ENCODE data around the gene NR2F2.

NR2F2 gene

GRCh38 chr15:96330450-96331143, at the start of gene NR2F2:
Gene NR2F2 (plus strand): TSS chr15:96330700. CDS start chr15:96332106, 1,406 bp downstream.
- peaks cover 90% of the 10 kb centered on the region for H3K27me3 Mint-ChIP-seq
- peak within 1 kb of the TSS; percentile 71 for H3K4me3 Mint-ChIP-seq
- peak; percentile 20 for ATAC-seq
- H3K9me3 Mint-ChIP-seq = peaks cover 6% of the 10 kb centered on the region
- H3K4me1 Mint-ChIP-seq = peaks cover 24% of the 10 kb centered on the region
- no peaks in the 10 kb centered on the region for H3K36me3 Mint-ChIP-seq
- H3K27ac Mint-ChIP-seq = no peak within 1 kb of the TSS

- H3K36me3 Mint-ChIP-seq = no peaks in the 10 kb centered on the region
- no peak for ATAC-seq
- no peaks in the 10 kb centered on the region for H3K27me3 Mint-ChIP-seq
- H3K27ac Mint-ChIP-seq = no peak overlapping the region
- peaks cover 11% of the 10 kb centered on the region for H3K9me3 Mint-ChIP-seq
- H3K4me3 Mint-ChIP-seq = no peak overlapping the region
- no peaks in the 10 kb centered on the region for H3K4me1 Mint-ChIP-seq
Observed at GRCh38 chr15:96285305-96285704, 45.2 kb upstream of the NR2F2 start.

DNA sequence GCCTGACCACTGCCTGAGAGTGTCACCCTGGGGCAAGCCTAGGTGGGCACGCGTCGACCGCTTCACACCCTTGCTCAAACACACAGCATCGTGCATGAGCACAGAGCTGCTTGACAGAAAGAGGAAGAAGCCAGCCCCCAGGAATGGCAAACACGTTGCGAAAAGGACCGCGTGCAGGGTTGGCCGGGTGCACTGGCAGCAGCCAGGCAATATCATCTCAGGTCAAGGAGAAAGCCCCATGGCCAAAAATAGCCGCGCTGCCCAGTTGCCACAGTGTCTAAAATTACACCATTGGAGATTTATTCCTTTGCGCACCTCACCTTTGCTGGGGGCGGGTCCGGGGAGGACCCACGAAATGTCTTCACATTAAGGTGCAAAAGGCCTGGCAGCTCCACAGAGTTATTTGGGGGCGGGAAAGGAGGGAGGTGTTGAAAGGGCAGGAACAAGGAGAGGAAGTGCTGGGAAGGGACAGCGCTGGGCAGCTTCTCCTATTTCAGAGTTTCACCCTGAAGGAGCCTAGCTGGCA, 44.7 kb upstream of the NR2F2 start:
- Mint-ChIP-seq H3K27me3 (no peaks in the 10 kb centered on the region), H3K27ac (no peak overlapping the region), H3K36me3 (no peaks in the 10 kb centered on the region), H3K9me3 (peaks cover 8% of the 10 kb centered on the region), H3K4me1 (no peaks in the 10 kb centered on the region), H3K4me3 (no peak overlapping the region)
- ATAC-seq = no peak

DNA sequence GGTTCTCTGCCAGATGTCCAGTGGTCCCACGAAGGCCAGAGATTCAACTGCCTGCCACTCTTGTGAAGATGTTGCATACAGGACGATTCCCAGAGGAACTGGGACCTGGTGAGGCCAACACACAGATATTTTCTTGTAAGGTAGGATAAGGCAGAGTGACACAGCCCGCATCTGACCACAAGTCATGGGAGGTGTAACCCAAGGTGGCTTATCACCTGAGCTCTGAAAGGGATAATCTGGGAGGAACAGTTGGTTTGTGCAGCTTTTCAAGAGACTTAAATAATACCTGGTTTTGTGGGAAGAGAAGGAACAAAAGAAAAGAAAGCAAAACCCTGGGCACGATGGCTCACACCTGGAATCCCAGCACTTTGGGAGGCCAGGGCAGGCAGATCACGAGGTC, 39.8 kb upstream of the NR2F2 start:
- no peak overlapping the region for H3K4me3 Mint-ChIP-seq
- H3K4me1 Mint-ChIP-seq = no peaks in the 10 kb centered on the region
- ATAC-seq = no peak
- no peak overlapping the region for H3K27ac Mint-ChIP-seq
- H3K9me3 Mint-ChIP-seq = no peaks in the 10 kb centered on the region
- no peaks in the 10 kb centered on the region for H3K36me3 Mint-ChIP-seq
- H3K27me3 Mint-ChIP-seq = no peaks in the 10 kb centered on the region

DNA sequence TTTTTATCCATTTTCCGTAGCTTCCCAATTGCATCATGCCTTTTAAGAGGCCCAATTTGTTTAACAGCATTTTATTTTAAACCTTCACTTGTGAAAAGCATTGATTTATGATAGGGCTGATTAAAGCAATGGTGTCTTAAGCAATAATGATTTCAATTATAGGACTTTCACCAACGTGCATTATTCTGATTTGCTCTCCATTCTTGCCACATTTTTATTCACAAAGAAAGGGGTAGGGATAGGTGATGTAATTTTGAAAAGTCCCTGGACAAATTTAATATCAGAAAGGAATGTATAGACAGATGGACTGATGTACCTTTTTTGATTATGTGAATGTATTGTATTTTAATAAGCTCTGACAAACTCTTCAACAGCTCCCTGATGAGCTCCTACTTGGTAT, 37.9 kb upstream of the NR2F2 start:
- H3K9me3 Mint-ChIP-seq = peaks cover under 1% of the 10 kb centered on the region
- no peaks in the 10 kb centered on the region for H3K4me1 Mint-ChIP-seq
- H3K27ac Mint-ChIP-seq = no peak overlapping the region
- H3K4me3 Mint-ChIP-seq = no peak overlapping the region
- ATAC-seq = no peak
- no peaks in the 10 kb centered on the region for H3K27me3 Mint-ChIP-seq
- no peaks in the 10 kb centered on the region for H3K36me3 Mint-ChIP-seq

DNA sequence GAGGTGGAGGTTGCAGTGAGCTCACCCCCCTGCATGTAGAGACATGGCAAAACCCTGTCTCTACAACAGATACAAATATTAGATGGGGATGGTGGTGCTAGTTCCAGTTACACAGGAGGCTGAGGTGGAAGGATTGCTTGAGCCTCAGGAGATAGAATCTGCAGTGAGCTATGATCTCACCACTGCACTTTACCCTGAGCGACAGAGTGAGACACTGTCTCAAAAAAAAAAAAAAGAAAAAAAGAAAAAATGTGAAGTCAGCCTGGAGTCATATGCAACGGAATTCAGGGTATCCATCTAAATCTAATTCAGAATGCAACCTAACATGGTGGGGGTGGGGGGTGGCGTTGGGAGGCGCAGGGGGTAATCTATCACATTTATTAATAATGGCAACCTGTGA, 37.1 kb upstream of the NR2F2 start:
- Mint-ChIP-seq H3K4me3 (no peak overlapping the region), H3K9me3 (peaks cover 7% of the 10 kb centered on the region), H3K27ac (no peak overlapping the region), H3K36me3 (no peaks in the 10 kb centered on the region), H3K4me1 (no peaks in the 10 kb centered on the region), H3K27me3 (no peaks in the 10 kb centered on the region)
- no peak for ATAC-seq

GRCh38 chr15:96294766-96295165, 35.7 kb upstream of the NR2F2 start:
- no peaks in the 10 kb centered on the region for H3K27me3 Mint-ChIP-seq

DNA sequence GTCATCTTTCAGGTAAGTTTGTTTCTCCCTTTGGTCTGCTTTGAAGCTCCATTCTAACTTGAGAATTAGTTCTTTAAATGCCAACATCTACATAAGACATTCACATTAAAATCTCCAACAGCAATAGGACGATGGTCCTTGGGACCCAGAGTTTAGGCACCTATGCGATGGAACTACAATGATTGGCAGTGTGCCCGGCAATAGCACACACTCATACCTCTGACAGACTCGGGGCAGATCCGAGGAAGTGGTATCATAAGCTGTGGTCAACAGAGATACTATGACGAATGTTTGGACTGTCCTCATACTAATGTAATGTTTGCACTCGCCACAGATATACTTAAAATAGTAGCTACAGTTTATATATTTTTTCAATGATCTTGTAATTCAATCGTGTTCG, 34.2 kb upstream of the NR2F2 start:
- Mint-ChIP-seq H3K27ac (no peak overlapping the region), H3K4me3 (no peak overlapping the region), H3K4me1 (no peaks in the 10 kb centered on the region), H3K9me3 (peaks cover 15% of the 10 kb centered on the region), H3K36me3 (no peaks in the 10 kb centered on the region), H3K27me3 (no peaks in the 10 kb centered on the region)
- no peak for ATAC-seq

More at GRCh38 chr15:96294766-96295165, 35.7 kb upstream of the NR2F2 start:
- Mint-ChIP-seq H3K36me3 (no peaks in the 10 kb centered on the region), H3K9me3 (peaks cover 12% of the 10 kb centered on the region), H3K27ac (no peak overlapping the region), H3K4me1 (no peaks in the 10 kb centered on the region), H3K4me3 (no peak overlapping the region)
- no peak for ATAC-seq

GRCh38 chr15:96297783-96298182, 32.7 kb upstream of the NR2F2 start:
- Mint-ChIP-seq H3K4me3 (no peak overlapping the region), H3K27me3 (no peaks in the 10 kb centered on the region)

DNA sequence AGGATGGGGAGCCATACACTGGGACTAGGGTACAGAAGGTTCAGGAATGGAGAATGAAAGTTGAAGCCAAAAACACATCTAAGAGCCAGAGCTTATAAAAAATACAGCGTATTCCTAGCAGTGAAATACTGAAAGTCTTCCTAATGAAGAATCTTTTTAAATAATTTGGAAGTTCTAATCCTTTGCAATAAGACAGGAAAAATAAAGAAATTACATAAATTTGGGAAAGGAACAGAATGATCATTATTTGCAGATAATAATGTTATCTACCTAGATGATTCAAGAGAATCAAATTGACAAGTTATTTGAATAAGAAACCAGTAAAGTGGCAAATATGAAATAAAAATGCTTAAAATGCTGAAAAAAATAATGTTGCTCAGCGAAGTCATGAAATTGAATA, 32.3 kb upstream of the NR2F2 start:
- Mint-ChIP-seq H3K4me3 (no peak overlapping the region), H3K4me1 (no peaks in the 10 kb centered on the region), H3K27me3 (no peaks in the 10 kb centered on the region), H3K36me3 (no peaks in the 10 kb centered on the region), H3K9me3 (peaks cover 15% of the 10 kb centered on the region), H3K27ac (no peak overlapping the region)
- no peak for ATAC-seq

More at GRCh38 chr15:96297783-96298182, 32.7 kb upstream of the NR2F2 start:
- ATAC-seq = no peak
- no peak overlapping the region for H3K27ac Mint-ChIP-seq
- peaks cover 15% of the 10 kb centered on the region for H3K9me3 Mint-ChIP-seq
- no peaks in the 10 kb centered on the region for H3K4me1 Mint-ChIP-seq
- H3K36me3 Mint-ChIP-seq = no peaks in the 10 kb centered on the region

GRCh38 chr15:96300836-96301235, 29.7 kb upstream of the NR2F2 start:
- no peak overlapping the region for H3K4me3 Mint-ChIP-seq
- no peaks in the 10 kb centered on the region for H3K27me3 Mint-ChIP-seq
- H3K9me3 Mint-ChIP-seq = peaks cover 15% of the 10 kb centered on the region
- no peaks in the 10 kb centered on the region for H3K4me1 Mint-ChIP-seq
- H3K36me3 Mint-ChIP-seq = no peaks in the 10 kb centered on the region
- no peak for ATAC-seq
- no peak overlapping the region for H3K27ac Mint-ChIP-seq

DNA sequence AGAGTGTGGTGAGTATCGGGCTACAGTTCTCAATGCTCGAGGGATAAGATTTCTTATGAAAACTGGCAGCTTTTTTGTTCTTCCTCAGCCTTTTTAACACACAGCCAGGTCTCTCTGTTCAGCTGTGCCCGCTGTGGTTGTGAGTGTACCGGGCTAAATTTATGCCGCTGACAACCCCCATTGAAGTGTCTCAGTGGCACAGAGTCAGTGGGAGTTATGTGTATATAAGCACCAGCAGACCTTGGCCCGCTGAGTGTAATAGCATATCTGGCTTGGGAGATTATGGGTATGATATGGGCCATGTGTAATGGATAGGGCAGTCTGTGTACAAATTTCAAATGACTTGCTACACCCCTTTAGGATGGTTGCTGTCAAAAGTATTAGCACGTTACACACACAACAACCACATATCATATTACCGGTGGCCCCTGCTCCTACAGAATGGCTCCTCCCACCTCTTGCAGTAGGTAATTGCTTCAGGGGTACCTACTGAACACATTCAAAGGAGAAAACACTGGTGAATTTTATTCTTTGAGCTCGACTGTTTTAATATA, 26.9 kb upstream of the NR2F2 start:
- no peak for ATAC-seq
- Mint-ChIP-seq H3K27ac (no peak overlapping the region), H3K27me3 (no peaks in the 10 kb centered on the region), H3K4me3 (no peak overlapping the region), H3K36me3 (no peaks in the 10 kb centered on the region), H3K9me3 (peaks cover 8% of the 10 kb centered on the region), H3K4me1 (no peaks in the 10 kb centered on the region)

- no peaks in the 10 kb centered on the region for H3K4me1 Mint-ChIP-seq
- peaks cover 3% of the 10 kb centered on the region for H3K9me3 Mint-ChIP-seq
- H3K27ac Mint-ChIP-seq = no peak overlapping the region
- no peak for ATAC-seq
- H3K27me3 Mint-ChIP-seq = no peaks in the 10 kb centered on the region
- no peak overlapping the region for H3K4me3 Mint-ChIP-seq
- no peaks in the 10 kb centered on the region for H3K36me3 Mint-ChIP-seq
Observed at GRCh38 chr15:96304839-96305238, 25.7 kb upstream of the NR2F2 start.

GRCh38 chr15:96306321-96306720, 24.2 kb upstream of the NR2F2 start:
- Mint-ChIP-seq H3K36me3 (no peaks in the 10 kb centered on the region), H3K4me1 (no peaks in the 10 kb centered on the region)

DNA sequence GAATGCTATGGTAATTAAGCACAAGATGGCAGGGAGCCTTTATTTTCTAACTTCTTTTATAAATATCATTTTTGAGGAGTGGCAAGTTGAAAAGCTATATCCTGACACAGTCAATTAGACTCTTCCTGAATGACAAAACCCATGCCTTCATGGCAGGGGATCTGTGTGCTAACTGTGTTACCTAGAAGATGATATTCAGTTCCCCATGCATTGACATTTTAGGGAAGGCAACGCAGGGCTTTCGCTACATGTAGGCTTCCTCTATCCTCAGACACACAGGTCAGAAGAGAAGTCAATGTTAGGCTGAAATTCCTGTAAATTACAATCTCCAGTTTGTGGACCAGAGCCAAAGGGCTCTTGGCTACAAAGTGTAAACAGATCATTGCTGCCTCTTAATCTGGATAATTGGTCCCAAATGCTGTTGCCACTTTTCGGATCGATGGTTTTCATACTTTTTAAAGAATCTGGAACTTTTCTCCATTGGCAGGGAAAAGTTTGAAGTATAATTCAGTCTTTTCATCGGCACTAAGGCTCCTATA, 22.6 kb upstream of the NR2F2 start:
- H3K4me1 Mint-ChIP-seq = no peaks in the 10 kb centered on the region
- no peak overlapping the region for H3K27ac Mint-ChIP-seq
- H3K9me3 Mint-ChIP-seq = no peaks in the 10 kb centered on the region
- ATAC-seq = no peak
- H3K4me3 Mint-ChIP-seq = no peak overlapping the region
- H3K36me3 Mint-ChIP-seq = no peaks in the 10 kb centered on the region
- H3K27me3 Mint-ChIP-seq = no peaks in the 10 kb centered on the region

More at GRCh38 chr15:96306321-96306720, 24.2 kb upstream of the NR2F2 start:
- Mint-ChIP-seq H3K27me3 (no peaks in the 10 kb centered on the region), H3K9me3 (no peaks in the 10 kb centered on the region), H3K27ac (no peak overlapping the region), H3K4me3 (no peak overlapping the region)
- no peak for ATAC-seq

- no peak for ATAC-seq
- Mint-ChIP-seq H3K27ac (no peak overlapping the region), H3K4me3 (no peak overlapping the region), H3K27me3 (no peaks in the 10 kb centered on the region), H3K36me3 (no peaks in the 10 kb centered on the region), H3K4me1 (no peaks in the 10 kb centered on the region), H3K9me3 (no peaks in the 10 kb centered on the region)
Observed at GRCh38 chr15:96309143-96309660, 21.3 kb upstream of the NR2F2 start.

All from stimulated activated memory B cell treated with anti-CD40 and anti-IgM and Interleukin-4, amounts not matched to agents 10 μg/mL and 1 μg/mL and 100 μg/mL, for 72 hours (primary cell).